Measurements from ENCODE around the gene GPR3.
A peak's percentile ranks its signal among the peaks of the same experiment; 100 is the strongest.

GPR3 gene

GRCh38 chr1:27358038-27358927 lies 34.1 kb upstream of the GPR3 start:
- no peak for DNase-seq (ENCODE audit: low read depth)
- in situ Hi-C loops (cut with HindIII; ENCODE audit: low sequenced_read_pairs): no loop called here

GRCh38 chr1:27358928-27359313 lies 33.5 kb upstream of the GPR3 start:
- DNase-seq (ENCODE audit: low read depth): no peak
- no peak overlapping the region for H3K4me3 ChIP-seq (ENCODE audit: low read depth, low read length)
- in situ Hi-C loops (cut with HindIII; ENCODE audit: low sequenced_read_pairs): no loop called here
- no peak for TF ChIP-seq CTCF (IDR thresholded peaks at IDR 0.05; ENCODE audit: low read depth, low read length, missing control alignments)

More at GRCh38 chr1:27358038-27358927, 34.1 kb upstream of the GPR3 start:
- TF ChIP-seq CTCF (IDR thresholded peaks at IDR 0.05; ENCODE audit: low read depth, low read length, missing control alignments): no peak
- no peak overlapping the region for H3K4me3 ChIP-seq (ENCODE audit: low read depth, low read length)

DNA sequence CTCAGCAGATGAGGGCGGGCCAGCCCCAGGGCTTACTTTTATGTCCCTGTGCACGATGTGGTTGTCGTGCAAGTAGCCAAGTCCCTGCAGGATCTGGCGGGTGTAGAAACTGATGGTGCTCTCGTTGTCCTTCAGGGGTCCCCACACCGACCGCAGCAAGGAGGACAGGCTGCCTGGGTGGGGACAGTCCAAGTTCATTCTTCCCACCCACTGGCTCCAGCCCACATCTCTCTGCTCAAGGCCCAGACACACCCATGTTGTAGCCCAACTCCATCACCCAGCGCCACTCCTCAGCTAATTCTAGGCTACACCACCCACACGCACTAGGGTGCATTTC lies 32.6 kb upstream of the GPR3 start:
- in situ Hi-C loops (cut with HindIII; ENCODE audit: low sequenced_read_pairs): no loop called here
- no peak for DNase-seq (ENCODE audit: low read depth)

DNA sequence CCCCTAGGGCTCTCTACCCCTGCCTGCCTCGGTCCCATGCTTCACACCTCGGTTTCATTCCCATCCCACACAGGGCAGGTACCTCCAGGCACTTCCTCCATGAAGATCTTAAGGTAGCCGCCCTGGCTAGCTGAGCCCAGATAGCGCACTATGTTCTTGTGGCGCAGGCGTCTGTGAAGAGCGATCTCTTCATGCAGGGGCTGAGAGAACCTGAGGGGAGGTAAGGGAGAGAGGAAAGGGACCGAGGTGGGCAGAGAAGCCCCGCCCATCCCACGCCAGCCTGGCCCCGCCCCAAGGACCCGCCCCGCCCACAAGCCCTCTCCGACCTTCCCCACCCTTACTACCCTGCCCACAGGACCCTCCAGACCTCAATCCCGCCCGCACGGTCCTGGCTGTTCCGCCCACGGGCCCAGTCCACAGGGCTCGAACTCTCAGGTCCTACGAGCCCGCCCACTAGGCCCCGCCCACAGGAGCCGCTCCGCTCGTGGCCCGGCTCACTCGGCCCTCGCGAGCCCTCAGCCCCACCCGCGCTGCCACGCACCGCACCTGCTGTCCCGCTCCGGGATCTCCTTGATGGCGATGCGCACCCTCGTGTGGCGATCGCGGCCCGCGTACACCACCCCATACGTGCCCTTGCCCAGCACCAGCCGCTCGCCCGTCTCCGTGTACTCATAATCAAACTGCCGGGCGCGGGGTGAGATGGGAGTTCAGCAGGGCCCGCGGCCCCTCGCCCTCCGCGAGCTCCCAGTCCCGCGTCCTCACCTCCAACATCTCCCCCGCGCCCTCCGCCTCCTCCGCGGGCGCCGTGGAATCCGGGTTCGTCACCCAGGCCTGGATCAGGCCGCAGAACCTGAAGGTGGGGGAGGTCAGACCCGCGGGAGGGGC lies 32.0 kb upstream of the GPR3 start:
- in situ Hi-C loops (cut with HindIII; ENCODE audit: low sequenced_read_pairs): no loop called here
- DNase-seq (ENCODE audit: low read depth): no peak
- peak overlapping the region; percentile 15 for H3K4me3 ChIP-seq (ENCODE audit: low read depth, low read length)

More for the DNA sequence above, 32.6 kb upstream of the GPR3 start:
- no peak overlapping the region for H3K4me3 ChIP-seq (ENCODE audit: low read depth, low read length)
- no peak for TF ChIP-seq CTCF (IDR thresholded peaks at IDR 0.05; ENCODE audit: low read depth, low read length, missing control alignments)

GRCh38 chr1:27361044-27361402 lies 31.4 kb upstream of the GPR3 start:
- in situ Hi-C loops (cut with HindIII; ENCODE audit: low sequenced_read_pairs): no loop called here
- no peak for TF ChIP-seq CTCF (IDR thresholded peaks at IDR 0.05; ENCODE audit: low read depth, low read length, missing control alignments)

More for the DNA sequence above, 32.0 kb upstream of the GPR3 start:
- no peak for TF ChIP-seq CTCF (IDR thresholded peaks at IDR 0.05; ENCODE audit: low read depth, low read length, missing control alignments)

DNA sequence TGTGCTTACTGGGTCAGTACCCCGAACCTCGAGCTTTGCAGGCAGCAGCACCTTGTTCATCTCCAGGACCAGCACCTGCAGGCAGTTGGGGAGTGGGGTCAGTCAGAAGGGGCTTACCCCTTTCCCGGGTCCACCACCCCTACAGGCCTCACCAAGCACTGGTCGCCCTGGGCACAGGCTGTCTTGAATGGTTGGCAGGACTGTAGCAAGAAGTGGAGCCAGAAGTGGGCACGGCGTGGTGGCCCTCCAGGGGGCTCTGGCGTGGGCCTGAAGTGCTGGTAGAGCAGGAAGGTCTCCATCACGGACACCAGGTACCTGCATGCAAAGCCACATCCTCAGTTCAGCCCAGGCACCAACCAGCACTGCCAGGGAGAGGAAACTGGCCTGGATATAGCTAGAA lies 30.9 kb upstream of the GPR3 start:
- no peak for DNase-seq (ENCODE audit: low read depth)
- in situ Hi-C loops (cut with HindIII; ENCODE audit: low sequenced_read_pairs): no loop called here
- no peak for TF ChIP-seq CTCF (IDR thresholded peaks at IDR 0.05; ENCODE audit: low read depth, low read length, missing control alignments)
- H3K4me3 ChIP-seq (ENCODE audit: low read depth, low read length): no peak overlapping the region

More at GRCh38 chr1:27361044-27361402, 31.4 kb upstream of the GPR3 start:
- no peak overlapping the region for H3K4me3 ChIP-seq (ENCODE audit: low read depth, low read length)
- no peak for DNase-seq (ENCODE audit: low read depth)

Measured in astrocyte of the cerebellum (primary cell).